SU-DHL-6 (cell line): ENCODE results near the gene SYNJ2.

ENCODE experiments used
- H2AFZ ChIP-seq: fragments of 200-600 bp; sonication (generic); 2 replicates; pipeline ENCODE4 v1.6.1; 2014; ENCODE audit warnings: low read depth, mild to moderate bottlenecking, moderate library complexity, mixed read lengths, antibody characterized with exemption, low read length; ENCODE audit not compliant: severe bottlenecking
- H3F3A ChIP-seq: fragments of 200-600 bp; shearing (Covaris generic); 2 replicates; pipeline ENCODE4 v1.6.0; 2016; ENCODE audit warnings: antibody characterized with exemption, mild to moderate bottlenecking; ENCODE audit not compliant: insufficient read depth
- H3K27ac ChIP-seq: fragments of 200-600 bp; sonication (generic); 2 replicates; pipeline ENCODE4 v1.5.1; 2016; ENCODE audit warnings: low read depth, mild to moderate bottlenecking, low read length, moderate library complexity, mixed read lengths
- H3K27me3 ChIP-seq: fragments of 200-600 bp; sonication (generic), shearing (Covaris generic); 2 replicates; pipeline ENCODE4 v1.6.0; 2014; ENCODE audit warnings: mild to moderate bottlenecking, low read length
- H3K36me3 ChIP-seq: fragments of 200-600 bp; sonication (generic); 2 replicates; pipeline ENCODE4 v1.6.1; 2014; ENCODE audit warnings: mild to moderate bottlenecking, low read length, mixed read lengths
- H3K4me2 ChIP-seq: fragments of 300-600, 200-600 bp; shearing (Covaris generic), sonication (generic); 2 replicates; pipeline ENCODE4 v1.6.0; 2014; ENCODE audit warnings: low read length, low read depth, mild to moderate bottlenecking; ENCODE audit not compliant: poor library complexity, severe bottlenecking
- H3K4me3 ChIP-seq: fragments of 200-600 bp; sonication (generic); 2 replicates; pipeline ENCODE4 v1.5.1; 2014; ENCODE audit warnings: antibody characterized with exemption, low read length, mild to moderate bottlenecking, mixed read lengths; ENCODE audit not compliant: insufficient read depth, poor library complexity, severe bottlenecking
- H3K79me2 ChIP-seq: fragments of 200-600 bp; sonication (generic); 2 replicates; pipeline ENCODE4 v1.6.1; 2014; ENCODE audit warnings: mild to moderate bottlenecking, low read length, moderate library complexity; ENCODE audit not compliant: insufficient read depth
- H3K9ac ChIP-seq: fragments of 200-600 bp; sonication (generic); 2 replicates; pipeline ENCODE4 v1.7.0; 2014; ENCODE audit warnings: mild to moderate bottlenecking, low read length
- H3K9me2 ChIP-seq: fragments of 200-600 bp; sonication (generic); replicated peaks from 2 replicates; pipeline ENCODE4 v1.6.1; 2014; ENCODE audit warnings: low read length; ENCODE audit not compliant: insufficient read depth
- H3K9me3 ChIP-seq: fragments of 200-600 bp; sonication (generic); 2 replicates; pipeline ENCODE4 v1.6.1; 2014; ENCODE audit warnings: low read length, mixed read lengths; ENCODE audit not compliant: insufficient read depth
- H4K20me1 ChIP-seq: fragments of 200-600 bp; sonication (generic); 2 replicates; pipeline ENCODE4 v1.6.1; 2014; ENCODE audit warnings: low read depth, mild to moderate bottlenecking, antibody characterized with exemption, low read length, moderate library complexity, mixed read lengths
- CTCF ChIP-seq: fragments of 200-600 bp; sonication (generic); IDR thresholded peaks from one replicate; pipeline ENCODE4 v1.5.1; 2017; ENCODE audit warnings: antibody characterized with exemption, mild to moderate bottlenecking, low read length, moderate library complexity; ENCODE audit not compliant: insufficient read depth, poor library complexity, severe bottlenecking
- EZH2phosphoT487 ChIP-seq: fragments of 200-600 bp; sonication (generic), shearing (Covaris generic); conservative IDR thresholded peaks from 2 replicates; pipeline ENCODE4 v1.6.1; 2018; ENCODE audit warnings: mild to moderate bottlenecking, antibody characterized with exemption, low read length, moderate library complexity, mixed read lengths

The SYNJ2 gene

GRCh38 chr6:158051968-158052367, 70.3 kb downstream of the SYNJ2 start:
- Histone ChIP-seq H4K20me1 (no peaks in the 10 kb centered on the region), H3K9ac (no peak overlapping the region), H3K27me3 (no peaks in the 10 kb centered on the region), H3K9me2 (no peaks in the 10 kb centered on the region), H3K36me3 (no peaks in the 10 kb centered on the region), H2AFZ (no peak overlapping the region), H3K27ac (no peak overlapping the region), H3F3A (no peaks in the 10 kb centered on the region), H3K79me2 (no peaks in the 10 kb centered on the region), H3K9me3 (no peaks in the 10 kb centered on the region), H3K4me2 (no peak overlapping the region), H3K4me3 (no peak overlapping the region)
- TF ChIP-seq CTCF = no peak
- TF ChIP-seq EZH2phosphoT487 = no peak

- TF ChIP-seq EZH2phosphoT487 = no peak
- no peak for TF ChIP-seq CTCF
- H3F3A ChIP-seq = no peaks in the 10 kb centered on the region
- H2AFZ ChIP-seq = no peak overlapping the region
- no peaks in the 10 kb centered on the region for H4K20me1 ChIP-seq
- no peak overlapping the region for H3K9ac ChIP-seq
- H3K9me2 ChIP-seq = no peaks in the 10 kb centered on the region
- H3K4me3 ChIP-seq = no peak overlapping the region
- H3K9me3 ChIP-seq = no peaks in the 10 kb centered on the region
- H3K27ac ChIP-seq = no peak overlapping the region
- H3K36me3 ChIP-seq = no peaks in the 10 kb centered on the region
- no peaks in the 10 kb centered on the region for H3K27me3 ChIP-seq
- no peaks in the 10 kb centered on the region for H3K79me2 ChIP-seq
- H3K4me2 ChIP-seq = no peak overlapping the region
These were observed 72.0 kb downstream of the SYNJ2 start for GRCh38 chr6:158053377-158054313.

- H3K9me3 ChIP-seq = no peaks in the 10 kb centered on the region
- no peaks in the 10 kb centered on the region for H3K36me3 ChIP-seq
- H3K9ac ChIP-seq = no peak overlapping the region
- TF ChIP-seq CTCF (no peak), EZH2phosphoT487 (no peak)
- H2AFZ ChIP-seq = no peak overlapping the region
- no peak overlapping the region for H3K27ac ChIP-seq
- no peaks in the 10 kb centered on the region for H3K27me3 ChIP-seq
- no peaks in the 10 kb centered on the region for H3K79me2 ChIP-seq
- H3K9me2 ChIP-seq = no peaks in the 10 kb centered on the region
- H3K4me3 ChIP-seq = no peak overlapping the region
- H3F3A ChIP-seq = no peaks in the 10 kb centered on the region
- H4K20me1 ChIP-seq = no peaks in the 10 kb centered on the region
- no peak overlapping the region for H3K4me2 ChIP-seq
These were observed 74.7 kb downstream of the SYNJ2 start for GRCh38 chr6:158056355-158056754.
